Stimulated activated CD4-positive, alpha-beta T cell treated with anti-CD3 and anti-CD28 coated beads, Interleukin-2, amount 100 ng/mL, for 48 hours (primary cell): ENCODE results near the gene CLDN22.

Experiments
- DNase-seq, 2 donors: peaks; one replicate each; pipeline ENCODE4 v3.0.0-alpha.2; 2020

CLDN22 gene

DNA sequence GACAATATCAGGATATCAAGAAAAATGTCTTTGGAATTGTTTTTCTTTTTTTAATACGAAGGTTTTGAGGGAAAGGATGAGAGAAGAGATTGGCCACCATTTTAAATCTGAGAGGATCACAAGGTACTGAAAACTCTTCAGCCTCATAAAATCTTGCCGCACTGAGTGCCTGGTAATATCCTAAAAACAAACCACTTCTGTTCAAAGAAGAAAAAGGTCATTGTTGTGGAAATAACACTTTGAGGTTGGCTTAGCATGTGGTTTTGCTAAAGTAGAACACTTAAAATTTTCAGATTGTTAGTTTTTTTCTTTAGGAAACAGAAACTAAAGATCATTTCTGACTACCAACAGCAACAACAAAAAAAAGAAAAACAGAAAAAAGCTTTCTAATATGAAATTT is 1.0 kb upstream of the CLDN22 start:
- DNase-seq = no peak

DNA sequence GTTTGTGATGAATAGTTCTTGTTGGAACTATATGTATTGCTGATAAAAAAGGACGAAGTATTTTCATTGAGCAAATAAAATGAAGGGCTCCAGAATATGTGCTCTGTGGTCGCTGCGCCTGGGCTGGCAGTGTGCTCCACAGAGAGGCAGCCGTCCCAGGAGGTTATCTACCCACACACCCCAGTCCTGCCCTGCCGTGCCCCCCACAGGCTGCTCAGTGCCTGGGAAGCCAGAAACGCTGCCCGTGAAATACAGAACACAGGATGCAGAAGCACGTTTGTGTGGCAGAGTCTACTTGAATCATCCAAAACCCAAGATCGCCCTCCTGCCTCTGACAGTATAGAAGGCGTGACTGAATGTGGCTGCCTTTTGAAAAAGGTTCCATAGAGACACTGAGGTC is 1.4 kb downstream of the CLDN22 start:
- DNase-seq = no peak

DNA sequence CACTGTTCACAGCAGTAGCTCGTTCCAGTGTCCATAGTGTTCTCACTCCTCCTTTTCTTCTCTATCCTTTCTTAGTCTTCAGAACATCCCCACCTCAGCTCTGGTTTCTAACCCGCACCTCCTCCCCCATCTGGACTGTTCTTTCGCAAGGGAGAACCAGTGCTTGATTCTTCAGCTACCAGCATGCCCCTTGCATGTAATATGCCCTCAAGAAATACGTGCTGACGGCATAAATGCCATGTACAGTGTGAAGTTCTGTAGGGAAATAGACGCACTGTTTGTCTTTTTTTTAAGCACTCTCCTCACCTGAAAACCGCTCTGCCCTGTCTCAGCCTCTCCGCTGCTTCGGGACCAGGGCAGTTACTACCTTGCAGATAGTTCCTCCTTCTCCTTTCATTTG is 5.3 kb downstream of the CLDN22 start:
- DNase-seq = no peak

DNA sequence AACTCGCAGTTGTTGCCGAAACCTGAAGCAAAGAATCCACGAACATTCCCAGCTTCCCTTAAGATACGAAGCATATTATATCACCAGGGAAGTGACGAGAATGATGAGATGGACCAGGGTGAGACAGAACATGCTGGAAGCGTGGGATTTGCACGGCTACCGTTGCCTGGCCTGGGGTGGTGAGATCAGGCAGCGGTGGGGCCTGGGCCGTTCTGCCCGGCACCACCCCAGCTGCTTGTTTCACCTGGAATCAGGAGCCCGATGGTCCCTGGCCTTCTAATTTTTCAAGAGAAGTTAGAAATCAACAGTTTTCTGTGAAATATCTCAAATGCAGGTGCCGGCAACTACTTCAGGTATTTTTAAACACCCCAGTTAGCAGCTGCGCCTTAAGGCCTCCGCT is 5.7 kb downstream of the CLDN22 start:
- no peak for DNase-seq

DNA sequence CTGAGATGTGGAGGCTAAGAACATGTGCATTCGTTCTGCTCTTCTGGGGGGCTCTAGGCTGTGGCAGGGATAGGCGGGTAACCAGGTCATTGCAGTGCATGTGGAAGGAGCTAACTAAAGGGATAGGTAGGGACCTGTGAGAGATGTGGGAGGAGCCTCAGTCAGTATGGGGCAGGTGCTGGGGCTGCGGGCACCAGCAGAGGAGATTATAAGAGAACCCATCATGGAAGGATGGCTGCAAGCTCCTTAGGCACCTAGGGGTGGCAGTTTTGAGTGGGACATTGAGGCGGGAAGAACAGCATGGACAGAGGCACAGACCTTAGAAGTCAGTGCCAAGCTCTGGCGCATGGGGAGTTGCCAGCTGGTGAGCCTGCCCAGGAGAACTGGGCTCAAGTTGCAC is 7.2 kb downstream of the CLDN22 start:
- DNase-seq = no peak

DNA sequence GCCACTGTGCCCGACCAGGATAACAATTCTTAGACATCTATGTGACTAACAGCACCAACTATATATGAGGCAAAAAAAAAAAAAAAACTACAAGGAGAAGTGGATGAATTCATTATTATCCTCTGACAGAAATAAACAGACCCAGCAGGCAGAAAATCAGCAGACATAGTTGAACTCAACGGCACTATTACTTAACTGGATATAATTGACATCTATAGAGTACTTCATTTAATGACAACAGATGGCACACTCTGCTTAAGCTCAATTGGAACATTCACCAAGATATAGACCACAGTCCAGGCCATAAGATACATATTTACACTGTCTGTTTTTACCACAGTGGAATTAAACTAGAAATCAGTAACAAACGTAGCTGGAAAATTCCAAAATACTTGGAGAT is 13.3 kb downstream of the CLDN22 start:
- DNase-seq = no peak

DNA sequence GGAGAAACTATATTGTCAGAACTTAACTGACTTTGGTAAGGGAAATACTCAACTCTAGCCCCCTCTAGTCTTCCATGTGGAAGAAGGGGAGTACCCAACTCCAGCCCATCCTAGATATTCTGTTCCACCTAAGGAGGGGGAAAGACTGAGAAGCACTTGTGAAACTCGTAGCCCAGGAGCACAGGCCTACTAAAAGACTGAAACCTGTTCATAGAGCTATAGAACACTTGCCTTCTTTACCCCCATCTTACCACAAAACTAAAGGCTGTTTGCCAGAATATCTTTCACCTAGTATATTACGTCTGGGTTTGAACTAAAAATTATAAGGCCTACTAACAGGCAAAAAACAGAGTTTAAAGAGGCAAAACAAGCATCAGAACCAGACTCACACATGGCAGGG is 15.5 kb downstream of the CLDN22 start:
- no peak for DNase-seq

DNA sequence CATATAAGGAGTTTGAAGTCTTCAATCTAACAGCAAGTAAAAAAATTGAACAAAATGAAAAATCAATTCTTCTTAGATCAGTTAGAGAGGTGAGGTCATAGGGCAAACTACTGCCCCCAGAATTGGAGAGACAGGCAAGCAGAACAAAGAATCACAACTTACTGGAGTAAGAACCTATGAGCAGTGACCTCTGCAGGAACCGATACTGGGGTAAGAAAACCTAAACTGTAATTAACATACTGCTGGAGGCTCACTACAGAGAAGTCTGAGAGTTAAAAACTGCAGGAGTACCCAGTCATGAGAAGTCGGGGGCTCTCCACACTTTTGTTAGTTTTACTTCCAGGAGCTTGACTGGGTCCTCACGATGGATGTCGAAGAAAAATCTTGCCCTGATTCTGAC is 16.0 kb downstream of the CLDN22 start:
- DNase-seq = no peak

DNA sequence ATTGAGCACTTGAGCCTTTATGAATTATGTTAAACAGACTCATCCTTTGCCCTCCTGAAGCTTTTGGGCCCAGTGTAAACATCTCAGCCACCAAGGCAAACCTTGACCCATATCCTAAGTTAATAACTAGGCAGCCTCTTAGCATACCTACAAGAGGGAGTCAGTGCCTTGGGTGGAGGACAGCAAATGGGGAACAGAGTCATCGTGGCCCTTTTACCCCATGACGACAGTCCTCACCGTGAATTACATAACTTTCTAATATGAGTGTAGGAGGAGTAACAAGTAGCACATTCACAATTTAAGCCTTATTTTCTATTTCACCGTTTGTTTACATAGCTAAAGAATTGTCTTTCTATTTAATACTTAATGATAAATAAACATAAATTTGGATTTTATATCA is 16.8 kb downstream of the CLDN22 start:
- DNase-seq = no peak

DNA sequence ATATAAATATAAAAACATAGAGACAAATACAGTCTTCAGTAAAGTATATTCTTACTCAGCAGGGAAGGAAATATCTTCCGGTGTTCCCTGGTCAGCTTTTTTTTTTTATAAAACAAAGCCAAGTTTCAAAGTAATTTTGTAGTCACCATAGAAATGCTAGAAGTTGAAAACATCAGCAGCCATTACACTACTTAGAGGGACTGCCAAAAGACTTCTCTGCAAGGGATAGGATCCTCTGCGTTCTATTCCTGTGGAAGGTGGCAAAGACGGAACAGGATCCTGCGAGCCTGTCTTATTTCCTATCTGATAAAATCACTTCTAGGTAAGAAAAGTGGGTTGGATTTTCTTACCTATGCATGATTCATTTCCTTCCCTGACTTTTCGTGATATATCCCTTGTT is 19.4 kb downstream of the CLDN22 start:
- DNase-seq = no peak

DNA sequence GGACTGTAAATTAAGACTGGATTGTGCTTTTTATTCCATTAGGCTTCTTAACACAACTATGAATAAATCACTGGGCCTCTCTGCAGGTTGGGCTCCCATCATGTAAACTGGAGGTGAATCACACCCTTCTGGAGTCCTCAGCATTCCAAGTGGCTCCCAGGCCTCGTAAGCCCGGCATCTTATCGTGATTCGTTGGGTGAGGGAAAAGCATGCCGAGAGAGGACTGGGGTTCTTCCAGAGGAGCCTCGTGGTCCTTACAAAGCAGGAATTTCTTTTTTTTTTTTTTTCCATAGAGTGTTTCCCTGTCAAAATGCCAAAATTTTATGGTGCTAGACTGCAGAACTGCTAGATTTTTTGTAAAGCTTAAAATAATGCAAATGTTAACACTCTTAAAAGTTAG is 20.0 kb downstream of the CLDN22 start:
- DNase-seq = no peak

DNA sequence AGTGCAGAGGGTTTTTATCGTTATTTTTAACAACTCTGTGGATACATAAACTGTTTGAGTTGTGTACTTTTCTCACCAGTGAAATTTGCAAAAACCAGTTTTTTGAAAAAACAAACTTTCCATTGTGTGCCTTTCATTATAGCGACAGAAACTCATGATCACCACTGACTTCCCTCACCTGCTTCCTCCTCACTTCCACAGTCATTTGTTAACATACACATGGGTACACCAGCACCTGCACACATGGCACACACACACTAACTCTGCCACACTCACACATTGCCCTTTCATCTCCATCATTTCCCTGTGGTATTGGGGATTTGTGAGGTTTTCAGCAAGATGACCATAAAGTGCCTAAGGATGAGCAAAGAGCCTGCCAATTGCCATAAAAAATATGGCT is 20.6 kb downstream of the CLDN22 start:
- DNase-seq = no peak

DNA sequence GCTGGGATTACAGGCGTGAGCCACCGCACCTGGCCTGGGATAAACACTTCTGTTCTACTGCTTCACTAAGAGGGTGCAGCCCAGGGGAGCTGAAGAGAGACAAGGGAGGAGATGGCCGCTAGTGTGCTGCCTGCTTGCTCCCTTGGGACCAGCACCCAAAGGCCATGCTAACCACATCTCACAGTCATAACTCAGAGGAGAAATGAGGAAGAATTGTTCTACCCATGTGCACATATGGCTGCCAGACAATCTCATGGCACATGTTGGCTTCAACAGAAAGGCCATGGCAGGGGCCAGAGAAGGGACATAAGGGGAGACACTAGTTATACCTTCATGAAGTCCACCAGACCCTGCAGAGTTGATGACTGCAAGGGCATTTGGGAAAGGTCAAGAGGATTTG is 22.4 kb downstream of the CLDN22 start:
- DNase-seq = no peak

DNA sequence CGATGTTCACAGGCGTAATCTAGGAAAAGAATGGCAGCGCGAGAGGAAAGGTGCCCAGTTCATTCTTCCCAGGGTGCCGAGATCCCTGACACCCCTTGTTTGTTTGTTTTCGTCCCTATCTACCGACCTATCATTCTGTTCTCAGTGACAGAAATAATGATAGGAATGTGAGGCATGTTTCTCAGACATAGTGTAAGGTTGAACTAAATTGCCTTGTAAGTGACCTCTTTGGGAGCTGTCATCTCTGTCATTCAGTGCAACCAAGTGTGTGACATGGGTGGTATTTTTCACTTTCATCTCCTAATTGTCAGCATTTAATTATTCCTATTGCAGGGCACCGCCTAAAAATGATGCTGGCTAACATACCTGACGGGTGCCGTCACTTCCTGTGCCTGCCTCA is 24.4 kb downstream of the CLDN22 start:
- no peak for DNase-seq

DNA sequence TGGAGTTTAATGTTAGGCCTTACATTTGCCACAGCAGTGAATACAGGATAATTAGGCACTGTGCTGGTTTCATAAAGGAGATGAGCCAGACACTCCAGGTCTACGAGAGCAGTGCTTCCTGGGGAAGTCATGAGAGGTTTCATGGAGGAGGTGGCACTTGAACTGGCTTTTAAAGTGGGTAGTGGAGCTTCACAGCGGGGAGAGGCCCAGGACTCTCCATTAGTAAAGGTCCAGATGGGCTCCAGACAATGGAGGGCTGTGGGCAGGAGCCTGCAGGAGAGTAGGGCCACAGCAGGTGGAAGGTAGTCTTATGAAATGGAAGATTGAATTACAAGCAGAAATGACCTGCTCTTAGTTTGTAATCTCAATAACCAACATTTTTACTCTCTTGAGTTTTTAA is 29.0 kb downstream of the CLDN22 start:
- no peak for DNase-seq

DNA sequence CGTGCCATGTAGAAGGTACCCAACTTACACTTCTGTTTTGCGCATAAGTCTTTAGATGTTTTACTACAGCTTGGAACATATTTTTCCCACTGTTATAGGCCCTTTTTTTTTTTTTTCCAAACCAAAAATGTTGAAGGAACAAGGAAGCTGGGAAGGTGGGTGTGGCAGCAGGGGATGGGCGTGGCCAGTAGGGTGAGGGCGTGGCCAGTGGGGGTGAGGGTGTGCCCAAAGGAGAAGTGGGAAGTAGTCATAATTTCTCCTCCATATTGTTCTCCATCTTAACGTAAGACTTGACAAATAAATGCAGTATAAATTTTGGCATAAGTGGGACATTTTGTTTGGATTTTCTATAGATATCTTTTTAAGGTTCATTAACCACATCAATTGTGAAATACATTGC is 30.4 kb downstream of the CLDN22 start:
- DNase-seq = no peak

DNA sequence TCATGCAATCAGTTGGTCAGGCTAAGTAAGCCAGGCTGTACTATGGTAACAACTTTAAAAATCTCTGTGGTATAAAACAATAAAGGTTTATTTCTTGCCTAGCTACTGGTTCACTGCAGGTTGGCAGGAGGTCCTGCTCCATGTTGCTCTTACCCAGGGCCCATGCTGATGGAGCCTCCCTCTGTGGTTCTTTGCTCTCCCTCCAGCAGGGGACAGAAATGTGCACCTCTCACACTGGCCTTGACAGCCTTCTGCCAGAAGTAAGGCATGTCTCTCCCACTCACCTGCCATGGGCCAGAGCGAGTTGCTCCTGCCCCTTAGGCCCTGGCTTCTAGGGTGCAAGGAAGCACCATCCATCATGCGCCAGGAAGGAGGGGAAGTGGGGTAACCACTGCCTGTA is 31.1 kb downstream of the CLDN22 start:
- DNase-seq = no peak

DNA sequence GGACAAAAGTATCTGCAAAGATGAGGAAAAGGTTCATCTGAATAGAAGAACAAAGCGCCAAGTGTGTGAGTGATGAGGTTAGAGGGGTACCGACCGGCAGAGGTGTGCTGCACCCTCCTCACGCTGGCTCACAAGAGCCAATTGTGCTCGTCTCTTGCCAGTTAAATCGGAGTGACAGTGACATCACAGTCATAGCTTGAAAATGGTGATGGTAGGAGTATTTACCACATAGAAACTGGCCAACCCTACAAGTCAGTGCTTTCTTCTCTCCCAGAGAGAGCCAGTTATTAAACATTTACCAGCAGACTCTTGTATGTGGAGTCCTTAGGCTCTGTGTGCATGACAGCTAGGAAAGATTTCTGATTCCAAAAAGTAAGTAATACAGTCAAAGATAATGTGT is 32.4 kb downstream of the CLDN22 start:
- DNase-seq = no peak

DNA sequence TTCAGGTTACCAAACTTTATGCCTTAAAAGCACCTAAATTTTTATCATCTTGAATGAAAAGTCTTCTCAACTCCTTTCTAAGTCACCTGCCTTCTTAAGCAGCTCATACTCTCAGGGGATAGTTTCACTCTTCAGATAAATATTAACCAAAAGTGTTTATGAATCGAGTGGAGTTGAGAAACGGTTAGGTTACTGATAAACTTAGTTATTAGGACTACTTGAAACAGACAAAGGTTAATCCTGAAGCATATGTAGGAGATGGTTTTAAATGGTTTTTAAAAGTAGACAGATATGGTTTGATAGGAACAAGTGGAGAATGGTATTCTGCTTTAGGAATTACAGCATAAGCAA is 32.8 kb downstream of the CLDN22 start:
- no peak for DNase-seq

DNA sequence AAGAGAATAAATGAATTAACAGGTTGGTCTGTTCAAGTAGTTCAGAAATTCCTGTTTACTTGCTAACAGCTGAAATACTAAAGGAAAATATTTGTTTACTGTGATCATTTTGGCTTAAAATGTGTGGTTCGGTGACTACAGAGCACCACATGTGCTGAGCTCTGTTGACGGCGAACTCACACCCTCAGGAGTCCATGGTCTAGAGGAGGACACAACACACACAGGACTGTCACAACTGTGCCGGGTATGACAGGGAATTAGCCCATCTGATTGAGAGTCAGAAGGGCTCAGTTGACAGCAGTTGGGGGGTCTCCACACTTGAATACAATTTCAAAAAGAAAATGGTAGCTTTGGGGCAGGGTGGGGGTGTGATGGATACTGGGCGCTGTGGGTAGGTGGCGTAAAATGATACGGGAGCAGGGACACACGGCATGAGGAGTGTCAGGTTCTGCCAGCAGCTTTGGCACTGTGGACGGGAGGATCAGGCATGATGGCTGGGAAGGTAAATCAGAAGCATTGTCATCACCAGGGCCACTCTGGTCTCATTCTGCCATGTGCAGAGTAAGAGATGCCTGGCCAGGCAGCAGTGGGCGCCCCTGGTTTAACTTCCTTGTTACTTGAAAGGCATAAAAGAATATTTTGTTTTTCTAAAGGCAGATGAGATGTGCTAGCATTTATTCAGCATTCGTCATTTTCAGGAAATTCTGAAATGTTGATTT is 33.3 kb downstream of the CLDN22 start:
- no peak for DNase-seq

DNA sequence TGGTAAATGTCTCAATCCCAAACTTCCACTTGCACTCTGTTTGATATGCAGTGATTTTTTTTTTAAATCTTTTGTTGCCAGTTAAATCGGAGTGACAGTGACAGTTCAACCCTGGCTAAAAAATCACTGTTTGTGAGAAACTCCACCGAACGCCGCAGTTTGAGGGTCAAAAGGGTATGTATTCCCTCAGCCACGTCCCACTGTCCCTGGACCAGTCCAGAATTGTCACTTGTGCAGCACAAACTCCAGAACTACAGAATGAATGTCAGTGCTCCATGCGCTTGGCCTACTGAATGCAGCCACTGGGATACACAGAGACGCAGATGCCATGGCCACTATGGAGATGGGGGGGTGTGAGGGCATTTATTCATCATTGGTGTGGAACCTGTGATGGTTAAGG is 34.2 kb downstream of the CLDN22 start:
- no peak for DNase-seq

DNA sequence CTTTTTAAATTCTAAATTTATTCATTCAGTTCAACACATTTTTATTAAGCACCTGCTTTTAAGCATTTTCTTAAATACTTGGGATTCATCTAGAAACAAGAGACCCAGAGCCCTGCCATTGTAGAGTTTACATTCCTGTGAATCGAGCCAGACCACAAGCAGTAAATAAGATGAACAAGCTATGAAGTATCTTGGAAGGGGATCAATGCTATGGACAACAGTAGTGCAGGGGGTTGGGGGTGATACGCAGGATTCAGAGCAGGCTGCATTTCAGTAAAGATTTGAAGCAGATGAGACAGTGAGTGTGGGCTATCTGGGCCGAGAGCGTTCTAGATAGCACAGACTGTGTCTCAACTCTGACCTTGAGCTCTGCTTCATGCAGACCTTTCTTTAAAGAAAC is 35.1 kb downstream of the CLDN22 start:
- no peak for DNase-seq

DNA sequence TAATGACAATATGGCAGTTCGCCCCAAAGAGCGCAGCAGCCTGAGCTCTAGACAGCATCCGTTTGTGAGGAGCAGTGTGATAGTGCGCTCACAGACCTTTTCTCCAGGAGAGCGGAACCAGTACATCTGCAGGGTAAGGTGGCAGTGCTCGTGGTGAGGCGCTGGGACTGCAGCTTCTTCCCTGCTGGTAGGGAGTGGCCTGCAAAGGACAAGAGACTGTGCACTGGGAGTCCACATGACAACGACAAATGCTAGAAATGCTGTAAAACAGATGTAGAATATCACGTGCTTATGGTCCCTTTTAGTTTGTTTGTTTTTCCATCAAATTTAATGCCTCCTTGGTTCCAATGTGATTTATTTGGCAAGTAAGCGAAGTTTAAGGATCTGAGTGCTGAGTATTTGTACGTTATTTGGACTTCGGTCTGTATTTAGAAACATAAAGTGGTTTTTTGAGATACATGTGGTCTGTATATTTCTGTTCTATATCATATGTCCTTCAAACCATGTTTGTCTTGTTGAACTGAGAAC is 35.8 kb downstream of the CLDN22 start:
- DNase-seq = no peak

DNA sequence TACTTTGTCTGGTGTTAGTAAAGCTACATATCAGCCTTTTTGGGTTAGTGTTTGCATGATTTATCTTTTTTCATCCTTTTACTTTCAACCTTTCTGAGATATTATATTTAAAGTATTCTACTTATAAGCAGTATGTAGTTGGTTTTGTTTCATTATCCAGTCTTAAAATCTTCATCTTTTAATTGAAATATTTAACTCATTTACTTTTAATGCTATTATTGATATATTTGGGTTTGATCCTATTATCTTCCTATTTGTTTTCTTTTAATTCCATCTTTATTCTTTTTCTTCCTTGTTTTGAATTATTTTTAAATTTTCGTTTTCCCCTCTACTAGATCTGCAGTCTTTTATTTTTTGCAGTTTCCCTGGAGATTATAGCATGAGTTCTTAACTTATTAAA is 44.0 kb downstream of the CLDN22 start:
- no peak for DNase-seq

DNA sequence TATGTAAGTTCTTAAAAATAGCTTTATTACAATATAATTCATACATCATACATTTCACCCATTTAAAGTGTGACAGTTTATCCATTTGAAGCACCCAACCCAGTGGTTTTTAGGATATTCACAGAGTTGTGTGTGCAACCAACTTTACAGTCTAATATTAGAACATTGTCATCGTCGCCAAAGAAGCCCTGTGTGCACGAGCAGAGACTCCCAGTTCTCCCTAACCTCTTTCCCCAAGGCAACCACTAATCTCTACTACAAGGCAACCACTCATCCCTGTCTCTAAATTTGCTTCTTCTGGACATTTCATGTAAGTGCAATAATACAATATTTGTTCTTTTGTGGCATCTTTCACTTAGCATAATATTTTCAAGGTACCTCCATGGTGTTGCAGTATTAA is 47.7 kb downstream of the CLDN22 start:
- no peak for DNase-seq

DNA sequence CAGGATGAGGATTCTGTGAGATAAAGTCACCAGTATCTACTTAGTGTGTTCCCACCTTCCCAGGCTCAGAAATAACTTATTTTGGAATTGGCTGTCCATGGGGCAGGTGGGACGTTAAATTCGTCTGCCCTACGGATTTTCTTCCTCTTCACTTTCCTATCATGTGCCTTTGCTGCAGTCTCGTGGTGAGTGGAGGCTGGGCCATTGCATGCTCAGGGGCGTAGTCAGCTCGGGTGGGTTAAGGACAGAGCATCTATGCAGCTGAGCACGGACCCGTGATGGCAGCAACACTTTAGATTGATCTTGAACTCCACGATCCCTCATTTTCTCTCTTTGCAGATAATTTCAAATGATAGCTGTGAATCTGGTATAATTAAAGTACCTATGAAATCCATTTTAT is 51.5 kb downstream of the CLDN22 start:
- DNase-seq = no peak
